B cell (primary cell): Measurements from ENCODE around the gene LRRC32.

Experiments used
- CTCF ChIP-seq: fragments of 200-600 bp; IDR thresholded peaks from one replicate; pipeline ENCODE4 v1.8.0; 2022; ENCODE audit warnings: antibody characterized with exemption, mild to moderate bottlenecking
- EZH2 ChIP-seq: IDR thresholded peaks from 2 replicates; pipeline ENCODE4 v1.6.1; 2012; ENCODE audit warnings: borderline replicate concordance, low read depth, mild to moderate bottlenecking, moderate library complexity, low read length; ENCODE audit not compliant: insufficient read depth, poor library complexity, severe bottlenecking

GRCh38 chr11:76623884-76624419, 46.6 kb downstream of the LRRC32 start:
- no peak for TF ChIP-seq EZH2
- no peak for TF ChIP-seq CTCF
